ENCODE measurements around the gene ABCA4.

DNA sequence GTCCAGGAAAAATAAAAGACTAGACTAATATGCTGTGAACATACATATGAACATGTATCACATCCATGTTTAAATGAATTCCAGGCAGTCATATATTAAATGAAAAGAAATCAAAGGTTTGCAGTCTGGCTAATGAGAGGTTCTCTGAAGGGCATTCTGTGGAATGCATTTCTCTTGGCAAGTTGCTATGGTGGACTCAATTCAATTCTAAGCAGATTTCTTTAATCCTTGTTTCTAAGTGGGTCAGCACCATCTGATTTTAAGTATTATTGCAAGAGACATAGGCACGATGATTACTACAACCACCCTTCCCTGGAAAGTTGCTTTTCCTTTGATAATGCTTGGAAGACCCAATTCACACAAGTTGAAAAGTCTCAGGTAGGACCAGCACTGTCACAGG, 23.9 kb upstream of the ABCA4 start:
- no peak for TF ChIP-seq EZH2phosphoT487 (IDR thresholded peaks at IDR 0.05; ENCODE audit: insufficient read depth, low read depth)
- TF ChIP-seq EZH2 (IDR thresholded peaks at IDR 0.05; ENCODE audit: insufficient read depth, poor library complexity, severe bottlenecking) = no peak
